Measurements from ENCODE around the gene PAPPA.

Gene PAPPA

DNA sequence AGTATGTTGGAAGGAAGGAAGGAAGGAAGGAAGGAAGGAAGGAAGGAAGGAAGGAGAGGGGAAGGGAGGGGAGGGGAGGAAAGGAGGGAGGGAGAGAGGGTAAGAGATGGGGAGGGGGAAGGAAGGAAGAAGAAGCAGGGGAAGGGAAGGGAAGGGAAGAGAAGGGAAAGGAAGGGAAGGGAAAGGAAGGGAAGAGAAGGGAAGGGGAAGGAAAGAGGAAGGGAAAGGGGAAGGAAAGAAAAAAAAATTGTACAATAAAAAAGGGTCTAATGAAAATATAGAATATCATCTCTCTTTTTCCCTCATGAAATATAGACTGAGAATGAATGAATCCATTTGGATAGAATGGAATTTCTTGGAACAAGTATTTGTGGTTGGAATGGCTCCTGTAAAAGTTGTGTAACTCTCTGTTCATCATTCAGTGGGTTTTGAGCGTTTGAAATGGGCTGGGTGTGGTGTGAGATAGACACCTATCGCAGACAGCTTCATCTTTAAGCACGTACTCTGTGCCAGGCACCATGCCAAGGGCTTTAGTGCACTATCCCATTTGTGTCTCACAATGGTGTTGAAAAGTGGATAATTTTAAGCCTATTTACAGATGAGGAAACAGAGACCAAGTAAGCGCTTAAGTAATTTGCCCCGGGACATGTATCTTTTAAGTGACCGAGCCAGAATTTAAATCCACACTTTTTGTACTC lies 11.6 kb upstream of the PAPPA start:
- Histone ChIP-seq H2BK5ac (ENCODE audit: low read length) (no peak overlapping the region), H3K79me2 (ENCODE audit: control insufficient read depth, insufficient read depth, low read length) (no peaks in the 10 kb centered on the region), H2AK5ac (ENCODE audit: low read length) (no peak overlapping the region), H3K27me3 (ENCODE audit: insufficient read depth, low read length, poor library complexity) (no peaks in the 10 kb centered on the region), H3K4me2 (ENCODE audit: low read length) (no peak overlapping the region), H3K18ac (ENCODE audit: low read length) (no peak overlapping the region), H3K79me1 (ENCODE audit: low read length) (no peaks in the 10 kb centered on the region), H4K5ac (ENCODE audit: low read length) (no peak overlapping the region), H3K36me3 (ENCODE audit: control insufficient read depth, insufficient read depth, low read length) (no peaks in the 10 kb centered on the region), H3K4me3 (ENCODE audit: low read length) (no peak overlapping the region), H3K56ac (ENCODE audit: low read length) (no peak overlapping the region), H3K9ac (ENCODE audit: low read length) (no peak overlapping the region), H2BK120ac (ENCODE audit: low read depth, low read length) (no peak overlapping the region), H2BK15ac (replicated peaks; ENCODE audit: low read depth) (no peak overlapping the region), H4K8ac (ENCODE audit: low read depth, low read length) (no peak overlapping the region), H3K4ac (ENCODE audit: low read depth, low read length) (no peak overlapping the region), H3K4me1 (ENCODE audit: control insufficient read depth, low read depth, low read length) (no peaks in the 10 kb centered on the region), H3K27ac (ENCODE audit: low read depth, low read length) (no peak overlapping the region), H3K23ac (ENCODE audit: low read length) (no peak overlapping the region)
- DNase-seq: no peak
- WGBS (ENCODE audit: extremely low coverage, insufficient coverage, low lambda C conversion rate): no CpG with 5 or more reads among the region's 6 CpGs

- WGBS (ENCODE audit: extremely low coverage, insufficient coverage, low lambda C conversion rate): no CpG with 5 or more reads among the region's 5 CpGs
- Histone ChIP-seq H3K9ac (ENCODE audit: low read length) (no peak overlapping the region), H3K36me3 (ENCODE audit: control insufficient read depth, insufficient read depth, low read length) (no peaks in the 10 kb centered on the region), H3K4me2 (ENCODE audit: low read length) (no peak overlapping the region), H2BK5ac (ENCODE audit: low read length) (no peak overlapping the region), H2AK5ac (ENCODE audit: low read length) (no peak overlapping the region), H3K27me3 (ENCODE audit: insufficient read depth, low read length, poor library complexity) (no peaks in the 10 kb centered on the region), H3K4ac (ENCODE audit: low read depth, low read length) (no peak overlapping the region), H3K56ac (ENCODE audit: low read length) (no peak overlapping the region), H3K27ac (ENCODE audit: low read depth, low read length) (no peak overlapping the region), H3K23ac (ENCODE audit: low read length) (no peak overlapping the region), H3K79me2 (ENCODE audit: control insufficient read depth, insufficient read depth, low read length) (no peaks in the 10 kb centered on the region), H3K4me3 (ENCODE audit: low read length) (no peak overlapping the region), H3K79me1 (ENCODE audit: low read length) (no peaks in the 10 kb centered on the region), H2BK15ac (replicated peaks; ENCODE audit: low read depth) (no peak overlapping the region), H3K18ac (ENCODE audit: low read length) (no peak overlapping the region), H4K5ac (ENCODE audit: low read length) (no peak overlapping the region), H4K8ac (ENCODE audit: low read depth, low read length) (no peak overlapping the region), H2BK120ac (ENCODE audit: low read depth, low read length) (no peak overlapping the region), H3K4me1 (ENCODE audit: control insufficient read depth, low read depth, low read length) (no peaks in the 10 kb centered on the region)
- DNase-seq: no peak
Observed at GRCh38 chr9:116142706-116143492, 10.7 kb upstream of the PAPPA start.

DNA sequence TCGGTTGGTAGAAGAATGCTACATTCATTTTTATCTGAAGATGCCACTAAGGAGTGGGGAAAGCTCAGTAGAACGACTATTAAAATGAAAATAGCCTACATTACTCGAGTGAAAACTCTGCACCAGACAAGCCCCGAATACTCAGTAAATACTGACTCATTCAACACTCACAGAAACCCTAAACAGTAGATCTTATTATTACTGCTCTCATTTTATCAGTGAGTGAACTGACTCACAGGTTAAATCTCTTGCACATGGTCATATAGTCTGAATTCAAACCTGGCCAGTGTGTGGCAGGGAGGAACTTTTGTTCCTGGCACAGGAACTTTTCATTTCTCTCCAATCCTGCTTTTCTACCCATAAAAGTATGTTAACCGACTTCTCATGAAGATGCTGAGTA lies 9.6 kb upstream of the PAPPA start:
- Histone ChIP-seq H3K9ac (ENCODE audit: low read length) (no peak overlapping the region), H3K4me2 (ENCODE audit: low read length) (no peak overlapping the region), H3K56ac (ENCODE audit: low read length) (no peak overlapping the region), H3K36me3 (ENCODE audit: control insufficient read depth, insufficient read depth, low read length) (no peaks in the 10 kb centered on the region), H3K79me1 (ENCODE audit: low read length) (no peaks in the 10 kb centered on the region), H3K79me2 (ENCODE audit: control insufficient read depth, insufficient read depth, low read length) (no peaks in the 10 kb centered on the region), H2BK5ac (ENCODE audit: low read length) (no peak overlapping the region), H3K27me3 (ENCODE audit: insufficient read depth, low read length, poor library complexity) (no peaks in the 10 kb centered on the region), H4K5ac (ENCODE audit: low read length) (no peak overlapping the region), H3K27ac (ENCODE audit: low read depth, low read length) (no peak overlapping the region), H3K4me3 (ENCODE audit: low read length) (no peak overlapping the region), H3K4ac (ENCODE audit: low read depth, low read length) (no peak overlapping the region), H3K23ac (ENCODE audit: low read length) (no peak overlapping the region), H2BK15ac (replicated peaks; ENCODE audit: low read depth) (no peak overlapping the region), H3K18ac (ENCODE audit: low read length) (no peak overlapping the region), H2AK5ac (ENCODE audit: low read length) (no peak overlapping the region), H3K4me1 (ENCODE audit: control insufficient read depth, low read depth, low read length) (no peaks in the 10 kb centered on the region), H2BK120ac (ENCODE audit: low read depth, low read length) (no peak overlapping the region), H4K8ac (ENCODE audit: low read depth, low read length) (no peak overlapping the region)
- no peak for DNase-seq
- WGBS (ENCODE audit: extremely low coverage, insufficient coverage, low lambda C conversion rate): no CpG with 5 or more reads among the region's 5 CpGs

DNA sequence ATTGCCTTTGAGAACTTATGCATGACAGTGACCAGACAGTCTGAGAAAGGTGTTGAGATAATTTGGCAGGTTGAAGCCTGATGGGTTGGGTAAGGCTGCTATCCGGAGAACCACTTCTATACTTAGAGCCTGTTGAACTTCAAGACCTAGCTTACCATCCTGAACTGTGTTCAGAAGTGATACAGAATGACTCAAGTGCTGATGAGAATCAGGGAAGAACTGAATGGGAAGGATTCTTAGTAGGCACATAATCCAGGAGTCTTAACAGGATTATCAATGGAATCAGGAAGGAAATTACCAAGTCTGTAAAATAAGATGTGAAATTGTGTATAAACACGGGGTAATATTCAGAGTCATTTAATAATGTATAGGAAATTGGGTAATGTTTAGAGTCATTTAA lies 9.0 kb upstream of the PAPPA start:
- Histone ChIP-seq H3K4me2 (ENCODE audit: low read length) (no peak overlapping the region), H3K56ac (ENCODE audit: low read length) (no peak overlapping the region), H2BK5ac (ENCODE audit: low read length) (no peak overlapping the region), H3K79me2 (ENCODE audit: control insufficient read depth, insufficient read depth, low read length) (no peaks in the 10 kb centered on the region), H3K27ac (ENCODE audit: low read depth, low read length) (no peak overlapping the region), H3K23ac (ENCODE audit: low read length) (no peak overlapping the region), H3K27me3 (ENCODE audit: insufficient read depth, low read length, poor library complexity) (no peaks in the 10 kb centered on the region), H4K5ac (ENCODE audit: low read length) (no peak overlapping the region), H2AK5ac (ENCODE audit: low read length) (no peak overlapping the region), H3K4me1 (ENCODE audit: control insufficient read depth, low read depth, low read length) (no peaks in the 10 kb centered on the region), H2BK15ac (replicated peaks; ENCODE audit: low read depth) (no peak overlapping the region), H3K18ac (ENCODE audit: low read length) (no peak overlapping the region), H3K4me3 (ENCODE audit: low read length) (no peak overlapping the region), H3K36me3 (ENCODE audit: control insufficient read depth, insufficient read depth, low read length) (no peaks in the 10 kb centered on the region), H4K8ac (ENCODE audit: low read depth, low read length) (no peak overlapping the region), H2BK120ac (ENCODE audit: low read depth, low read length) (no peak overlapping the region), H3K9ac (ENCODE audit: low read length) (no peak overlapping the region), H3K79me1 (ENCODE audit: low read length) (no peaks in the 10 kb centered on the region), H3K4ac (ENCODE audit: low read depth, low read length) (no peak overlapping the region)
- DNase-seq: no peak
- WGBS (ENCODE audit: extremely low coverage, insufficient coverage, low lambda C conversion rate): 100% methylated on average over 1 of the region's 2 CpGs

GRCh38 chr9:116145036-116145435 lies 8.6 kb upstream of the PAPPA start:
- Histone ChIP-seq H3K4me1 (ENCODE audit: control insufficient read depth, low read depth, low read length) (no peaks in the 10 kb centered on the region), H3K4me3 (ENCODE audit: low read length) (no peak overlapping the region), H2BK5ac (ENCODE audit: low read length) (no peak overlapping the region), H3K4me2 (ENCODE audit: low read length) (no peak overlapping the region), H2BK120ac (ENCODE audit: low read depth, low read length) (no peak overlapping the region), H3K4ac (ENCODE audit: low read depth, low read length) (no peak overlapping the region), H3K79me2 (ENCODE audit: control insufficient read depth, insufficient read depth, low read length) (no peaks in the 10 kb centered on the region), H3K23ac (ENCODE audit: low read length) (no peak overlapping the region), H2BK15ac (replicated peaks; ENCODE audit: low read depth) (no peak overlapping the region), H2AK5ac (ENCODE audit: low read length) (no peak overlapping the region), H3K27me3 (ENCODE audit: insufficient read depth, low read length, poor library complexity) (no peaks in the 10 kb centered on the region), H3K56ac (ENCODE audit: low read length) (no peak overlapping the region), H3K36me3 (ENCODE audit: control insufficient read depth, insufficient read depth, low read length) (no peaks in the 10 kb centered on the region), H4K8ac (ENCODE audit: low read depth, low read length) (no peak overlapping the region), H3K27ac (ENCODE audit: low read depth, low read length) (no peak overlapping the region), H3K79me1 (ENCODE audit: low read length) (no peaks in the 10 kb centered on the region), H4K5ac (ENCODE audit: low read length) (no peak overlapping the region), H3K18ac (ENCODE audit: low read length) (no peak overlapping the region), H3K9ac (ENCODE audit: low read length) (no peak overlapping the region)
- no peak for DNase-seq

Measured in mesendoderm (in vitro differentiated cells).